Measurements from ENCODE around the gene WDR1.

Gene WDR1

DNA sequence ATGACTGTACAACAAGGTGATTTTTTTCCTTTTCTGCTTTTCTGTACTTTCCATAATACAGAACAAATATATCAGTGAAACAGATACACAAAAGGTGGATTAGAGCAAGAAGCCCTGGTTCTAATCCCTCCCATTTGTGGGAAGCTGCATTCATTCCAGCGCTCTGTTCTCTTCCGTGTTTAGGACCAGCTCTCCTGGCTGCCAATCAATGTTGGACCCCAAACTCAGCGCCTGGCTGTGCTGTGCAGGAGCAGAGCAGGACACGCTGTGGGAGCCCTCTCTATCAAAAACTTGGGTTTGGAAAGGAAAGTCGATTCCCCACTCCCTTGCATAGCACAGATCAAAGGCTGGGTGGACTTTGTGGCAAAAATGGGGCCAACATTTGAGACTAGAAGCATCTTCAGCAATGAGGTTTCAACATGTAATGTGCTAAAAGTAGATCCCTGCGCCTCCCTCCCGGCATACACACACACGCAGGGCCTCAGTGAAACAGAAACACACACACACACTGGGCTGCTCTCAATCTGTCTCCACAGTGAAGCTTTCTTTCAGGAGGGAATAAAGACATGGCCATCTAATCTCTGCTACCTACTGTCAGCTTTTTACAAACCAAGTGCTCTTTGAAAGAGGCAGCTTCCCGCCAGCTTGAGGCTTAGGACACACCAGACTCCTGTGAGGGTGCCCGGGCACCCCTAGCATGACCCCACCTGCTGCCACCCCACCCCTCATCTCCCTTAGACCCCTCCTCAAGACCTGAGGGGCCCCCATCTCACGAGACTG, 12.2 kb downstream of the WDR1 start:
- DNase-seq, result no peak
- TF ChIP-seq, protein P1, sequence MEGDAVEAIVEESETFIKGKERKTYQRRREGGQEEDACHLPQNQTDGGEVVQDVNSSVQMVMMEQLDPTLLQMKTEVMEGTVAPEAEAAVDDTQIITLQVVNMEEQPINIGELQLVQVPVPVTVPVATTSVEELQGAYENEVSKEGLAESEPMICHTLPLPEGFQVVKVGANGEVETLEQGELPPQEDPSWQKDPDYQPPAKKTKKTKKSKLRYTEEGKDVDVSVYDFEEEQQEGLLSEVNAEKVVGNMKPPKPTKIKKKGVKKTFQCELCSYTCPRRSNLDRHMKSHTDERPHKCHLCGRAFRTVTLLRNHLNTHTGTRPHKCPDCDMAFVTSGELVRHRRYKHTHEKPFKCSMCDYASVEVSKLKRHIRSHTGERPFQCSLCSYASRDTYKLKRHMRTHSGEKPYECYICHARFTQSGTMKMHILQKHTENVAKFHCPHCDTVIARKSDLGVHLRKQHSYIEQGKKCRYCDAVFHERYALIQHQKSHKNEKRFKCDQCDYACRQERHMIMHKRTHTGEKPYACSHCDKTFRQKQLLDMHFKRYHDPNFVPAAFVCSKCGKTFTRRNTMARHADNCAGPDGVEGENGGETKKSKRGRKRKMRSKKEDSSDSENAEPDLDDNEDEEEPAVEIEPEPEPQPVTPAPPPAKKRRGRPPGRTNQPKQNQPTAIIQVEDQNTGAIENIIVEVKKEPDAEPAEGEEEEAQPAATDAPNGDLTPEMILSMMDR (IDR thresholded peaks at IDR 0.05; ENCODE audit: low read depth, low read length), result no peak
- Histone ChIP-seq H3K36me3 (peaks cover 9% of the 10 kb centered on the region), H3K9me3 (no peaks in the 10 kb centered on the region), H3K27me3 (no peaks in the 10 kb centered on the region), H3K4me1 (no peaks in the 10 kb centered on the region), H3K4me3 (ENCODE audit: low read depth, low read length) (no peak overlapping the region)

DNA sequence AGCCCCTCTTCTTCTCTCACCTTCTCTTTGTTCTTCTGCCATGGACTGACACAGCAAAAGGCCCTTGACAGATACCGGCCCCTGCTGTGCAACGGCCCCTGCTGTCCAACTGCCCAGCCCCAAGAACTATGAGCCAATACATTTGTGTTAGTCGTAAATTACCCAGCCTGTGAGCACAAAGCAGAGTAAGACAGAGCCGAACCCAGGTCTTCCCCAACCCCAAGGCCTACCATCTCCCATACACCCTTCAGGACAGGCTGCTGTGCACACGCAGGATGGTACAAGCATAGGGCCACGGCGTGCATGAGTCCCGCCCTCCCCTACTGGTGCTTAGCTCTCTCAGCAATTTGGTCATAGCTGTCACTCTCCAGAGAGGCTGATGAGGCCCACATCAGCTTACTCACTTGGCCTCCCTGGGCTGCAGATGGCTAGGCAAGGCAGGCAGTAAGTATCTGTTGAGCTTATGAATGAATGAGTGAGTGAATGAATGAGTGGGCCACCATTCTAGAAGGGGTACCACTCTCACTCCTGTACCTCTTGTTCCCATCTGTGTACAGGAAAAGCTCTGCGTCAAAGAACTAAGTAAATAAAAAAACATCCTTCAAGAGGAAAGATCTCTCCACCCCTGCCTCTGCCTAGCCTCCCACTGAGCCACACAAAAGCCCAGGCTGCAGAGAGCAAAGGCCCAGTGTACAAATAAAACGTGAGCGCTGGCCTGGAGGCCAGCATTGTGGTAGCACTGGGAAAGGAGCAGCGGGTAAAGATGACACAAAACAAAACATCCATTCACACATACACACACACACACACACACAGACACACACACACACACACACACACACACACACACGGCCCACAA, 13.9 kb downstream of the WDR1 start:
- TF ChIP-seq, protein P1 (IDR thresholded peaks at IDR 0.05; ENCODE audit: low read depth, low read length), result no peak
- DNase-seq, result no peak
- Histone ChIP-seq H3K4me3 (ENCODE audit: low read depth, low read length) (no peak overlapping the region), H3K9me3 (no peaks in the 10 kb centered on the region), H3K27me3 (no peaks in the 10 kb centered on the region), H3K36me3 (peaks cover 8% of the 10 kb centered on the region), H3K4me1 (no peaks in the 10 kb centered on the region)

- Histone ChIP-seq H3K27me3 (no peaks in the 10 kb centered on the region), H3K36me3 (peaks cover 12% of the 10 kb centered on the region), H3K4me1 (no peaks in the 10 kb centered on the region), H3K9me3 (no peaks in the 10 kb centered on the region), H3K4me3 (ENCODE audit: low read depth, low read length) (no peak overlapping the region)
- DNase-seq, result no peak
- TF ChIP-seq, protein P1 (IDR thresholded peaks at IDR 0.05; ENCODE audit: low read depth, low read length), result no peak
Measured at GRCh38 chr4:10101671-10102473, 14.7 kb downstream of the WDR1 start.

- H3K4me1 ChIP-seq, result no peaks in the 10 kb centered on the region
- TF ChIP-seq, protein P1 (IDR thresholded peaks at IDR 0.05; ENCODE audit: low read depth, low read length), result no peak
- no peaks in the 10 kb centered on the region for H3K27me3 ChIP-seq
- H3K9me3 ChIP-seq, result no peaks in the 10 kb centered on the region
- no peak overlapping the region for H3K4me3 ChIP-seq (ENCODE audit: low read depth, low read length)
- no peak for DNase-seq
- peaks cover 23% of the 10 kb centered on the region for H3K36me3 ChIP-seq
Measured at GRCh38 chr4:10100734-10101216, 15.8 kb downstream of the WDR1 start.

- Histone ChIP-seq H3K9me3 (no peaks in the 10 kb centered on the region), H3K27me3 (no peaks in the 10 kb centered on the region), H3K36me3 (peaks cover 29% of the 10 kb centered on the region), H3K4me3 (ENCODE audit: low read depth, low read length) (no peak overlapping the region), H3K4me1 (no peaks in the 10 kb centered on the region)
- TF ChIP-seq, protein P1 (IDR thresholded peaks at IDR 0.05; ENCODE audit: low read depth, low read length), result no peak
- DNase-seq, result no peak
Measured at GRCh38 chr4:10099499-10100325, 16.9 kb downstream of the WDR1 start.

All from BE2C (cell line).